Nephron progenitor cell (in vitro differentiated cells): ENCODE measurements around the gene ROPN1B.
A peak's percentile ranks its signal among the peaks of the same experiment; 100 is the strongest.
"Not testable (repeated sequence)": the region's sequence is repeated elsewhere in the genome, so short reads cannot be mapped to it uniquely, and the experiment has no call there.

Source experiments
- DNase-seq: peaks from one replicate; pipeline ENCODE4 v3.0.0; 2021
- H3K27ac Mint-ChIP-seq: 2 replicates; pipeline ENCODE4 v1.8.0; 2021; ENCODE audit warnings: mild to moderate bottlenecking, moderate library complexity, mixed read lengths
- H3K27me3 Mint-ChIP-seq: 2 replicates; pipeline ENCODE4 v1.8.0; 2021; ENCODE audit warnings: mild to moderate bottlenecking, low read depth, mixed read lengths; ENCODE audit not compliant: poor library complexity
- H3K36me3 Mint-ChIP-seq: 2 replicates; pipeline ENCODE4 v1.8.0; 2021; ENCODE audit warnings: low read depth, mixed read lengths
- H3K4me1 Mint-ChIP-seq: 2 replicates; pipeline ENCODE4 v1.8.0; 2021; ENCODE audit warnings: mixed read lengths
- H3K4me3 Mint-ChIP-seq: 2 replicates; pipeline ENCODE4 v1.8.0; 2021; ENCODE audit warnings: mild to moderate bottlenecking, moderate library complexity, mixed read lengths
- H3K9me3 Mint-ChIP-seq: 2 replicates; pipeline ENCODE4 v1.8.0; 2021; ENCODE audit warnings: mild to moderate bottlenecking, moderate library complexity, mixed read lengths
- CTCF ChIP-seq: fragments of 200-600 bp; sonication (generic); IDR thresholded peaks from 2 replicates; pipeline ENCODE4 v1.5.0; 2021; ENCODE audit warnings: antibody characterized with exemption

The ROPN1B gene

GRCh38 chr3:125935252-125935874, 33.6 kb upstream of the ROPN1B start:
- DNase-seq, H3K4me3 Mint-ChIP-seq, H3K27me3 Mint-ChIP-seq, H3K27ac Mint-ChIP-seq: not testable (repeated sequence)
- Mint-ChIP-seq H3K36me3 (peaks cover 10% of the 10 kb centered on the region), H3K9me3 (peaks cover 29% of the 10 kb centered on the region), H3K4me1 (peaks cover 33% of the 10 kb centered on the region)

DNA sequence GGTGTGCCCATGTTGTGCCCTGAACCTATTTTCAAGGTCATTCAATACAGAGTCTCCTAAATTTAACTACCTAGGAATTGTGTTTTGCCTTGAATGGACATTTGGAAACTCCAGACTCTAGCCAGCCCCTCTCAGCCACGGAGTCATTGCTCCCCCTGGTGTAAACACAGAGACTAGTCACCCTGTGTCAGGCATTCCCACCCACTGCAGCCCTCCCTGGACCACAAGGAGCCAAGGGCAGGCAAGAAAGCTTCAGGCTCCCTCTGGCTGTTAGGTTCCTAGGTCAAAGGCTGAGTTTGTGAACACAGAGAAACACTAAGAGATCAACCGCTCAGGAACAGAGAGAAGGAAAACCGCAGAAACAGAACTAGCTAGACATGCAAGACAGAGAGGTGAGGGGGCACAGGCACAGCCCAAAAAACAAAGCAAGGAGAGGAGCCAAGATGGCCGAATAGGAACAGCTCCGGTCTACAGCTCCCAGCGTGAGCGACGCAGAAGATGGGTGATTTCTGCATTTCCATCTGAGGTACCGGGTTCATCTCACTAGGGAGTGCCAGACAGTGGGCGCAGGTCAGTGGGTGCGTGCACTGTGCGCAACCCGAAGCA, 32.7 kb upstream of the ROPN1B start:
- DNase-seq, H3K27me3 Mint-ChIP-seq, H3K27ac Mint-ChIP-seq: not testable (repeated sequence)
- Mint-ChIP-seq H3K4me1 (peaks cover 28% of the 10 kb centered on the region), H3K36me3 (peaks cover 10% of the 10 kb centered on the region), H3K4me3 (peak overlapping the region; percentile 23), H3K9me3 (peaks cover 32% of the 10 kb centered on the region)

- Mint-ChIP-seq H3K4me1 (peaks cover 23% of the 10 kb centered on the region), H3K36me3 (peaks cover 10% of the 10 kb centered on the region), H3K9me3 (peaks cover 32% of the 10 kb centered on the region)
- not testable (repeated sequence) for H3K4me3 Mint-ChIP-seq, H3K27me3 Mint-ChIP-seq, DNase-seq, H3K27ac Mint-ChIP-seq
These were observed 32.1 kb upstream of the ROPN1B start for GRCh38 chr3:125936891-125937290.

- not testable (repeated sequence) for H3K36me3 Mint-ChIP-seq, H3K4me1 Mint-ChIP-seq, H3K9me3 Mint-ChIP-seq, H3K4me3 Mint-ChIP-seq, DNase-seq, H3K27ac Mint-ChIP-seq
- peaks cover 49% of the 10 kb centered on the region for H3K27me3 Mint-ChIP-seq
These were observed 21.2 kb upstream of the ROPN1B start for GRCh38 chr3:125947806-125948205.

DNA sequence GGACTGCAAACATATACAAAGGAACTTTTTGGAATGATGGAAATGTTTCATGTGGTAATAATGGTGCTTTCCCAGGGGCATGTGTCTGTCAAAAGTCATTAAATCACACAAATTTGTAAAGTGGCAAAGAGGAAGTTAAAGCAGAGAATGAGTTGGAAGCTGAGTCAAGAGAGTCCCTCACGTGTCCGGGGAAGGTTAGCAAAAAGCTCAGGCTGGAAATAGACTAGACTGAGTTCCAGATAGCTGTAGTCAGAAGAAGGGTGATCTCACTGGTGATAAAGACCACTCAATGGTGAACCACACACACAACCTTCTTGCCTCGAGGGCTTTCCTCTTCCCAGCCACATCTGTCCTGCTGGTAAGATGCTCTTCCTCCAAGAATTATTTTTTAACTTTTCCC, 20.1 kb upstream of the ROPN1B start:
- peaks cover 55% of the 10 kb centered on the region for H3K27me3 Mint-ChIP-seq
- not testable (repeated sequence) for H3K36me3 Mint-ChIP-seq, H3K4me1 Mint-ChIP-seq, H3K9me3 Mint-ChIP-seq, DNase-seq, H3K4me3 Mint-ChIP-seq, H3K27ac Mint-ChIP-seq

DNA sequence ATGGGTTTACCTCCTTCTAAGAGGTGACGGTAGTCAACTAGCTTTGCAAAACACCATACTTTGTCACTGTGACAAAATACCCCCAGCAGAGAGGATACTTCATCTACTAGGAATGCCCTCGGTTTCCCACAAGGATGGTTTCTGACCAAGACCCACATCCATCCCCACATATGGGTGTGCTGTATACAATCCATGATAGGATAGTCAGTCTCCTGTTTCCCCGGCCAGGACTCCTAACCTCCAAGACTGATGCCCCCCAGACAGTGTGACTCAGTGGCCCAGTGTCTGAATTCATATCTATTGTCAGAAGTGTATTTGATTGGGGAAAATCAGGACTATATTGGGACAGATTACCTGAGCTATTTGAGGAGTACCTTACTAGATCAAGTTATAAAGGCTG, 17.8 kb upstream of the ROPN1B start:
- H3K27ac Mint-ChIP-seq, DNase-seq, H3K4me3 Mint-ChIP-seq, H3K9me3 Mint-ChIP-seq, H3K4me1 Mint-ChIP-seq, H3K36me3 Mint-ChIP-seq: not testable (repeated sequence)
- peaks cover 62% of the 10 kb centered on the region for H3K27me3 Mint-ChIP-seq

DNA sequence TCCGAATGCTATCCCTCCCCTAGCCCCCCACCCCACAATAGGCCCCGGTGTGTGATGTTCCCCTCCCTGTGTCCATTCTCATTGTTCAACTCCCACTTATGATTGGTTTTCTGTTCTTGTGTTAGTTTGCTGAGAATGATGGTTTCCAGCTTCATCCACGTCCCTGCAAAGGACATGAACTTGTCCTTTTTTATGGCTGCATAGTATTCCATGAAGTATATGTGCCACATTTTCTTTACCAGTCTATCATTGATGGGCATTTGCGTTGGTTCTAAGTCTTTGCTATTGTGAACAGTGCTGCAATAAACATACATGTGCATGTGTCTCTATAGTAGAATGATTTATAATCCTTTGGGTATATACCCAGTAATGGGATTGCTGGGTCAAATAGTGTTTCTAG, 12.0 kb upstream of the ROPN1B start:
- H3K4me1 Mint-ChIP-seq: not testable (repeated sequence)
- H3K9me3 Mint-ChIP-seq: peaks cover 14% of the 10 kb centered on the region

DNA sequence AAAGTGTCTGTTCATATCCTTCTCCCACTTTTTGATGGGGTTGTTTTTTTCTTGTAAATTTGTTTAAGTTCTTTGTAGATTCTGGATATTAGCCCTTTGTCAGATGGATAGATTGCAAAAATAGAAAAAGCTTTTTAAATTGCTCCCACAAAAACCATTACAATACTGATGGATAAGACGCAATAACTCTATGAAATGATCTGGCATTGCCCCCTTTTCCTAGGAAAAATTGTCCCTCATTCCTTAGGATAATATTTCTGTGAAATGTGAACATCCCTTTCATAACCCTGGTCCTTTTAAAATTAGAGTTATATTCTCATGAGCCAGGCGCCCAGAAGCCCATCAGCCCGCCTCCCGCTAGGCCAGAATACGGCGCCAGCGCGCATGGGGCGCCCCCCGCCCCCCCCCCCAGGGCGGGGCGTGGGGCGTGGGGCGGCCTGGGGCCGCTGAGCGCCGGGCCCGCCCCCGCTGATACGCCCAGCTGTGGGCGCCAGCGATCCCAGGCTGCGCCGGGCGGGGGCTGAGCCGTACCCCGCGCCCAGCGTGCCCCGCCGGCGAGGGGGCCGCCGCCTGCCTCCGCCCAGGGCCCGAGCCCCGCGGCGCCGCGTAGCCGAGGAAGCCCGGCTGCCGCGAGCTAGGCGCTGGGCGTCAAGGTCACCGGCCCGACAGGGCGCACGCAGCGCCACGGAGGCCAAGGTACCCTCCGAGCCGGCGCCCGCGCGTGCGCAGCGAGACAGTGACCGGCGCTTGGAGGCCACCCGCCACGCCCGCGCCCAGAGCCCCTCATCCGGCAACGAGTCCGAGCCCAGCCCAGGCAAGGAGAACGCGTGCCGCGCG, 11.1 kb upstream of the ROPN1B start:
- H3K36me3 Mint-ChIP-seq: no peaks in the 10 kb centered on the region
- no peak for TF ChIP-seq CTCF
- H3K9me3 Mint-ChIP-seq: peaks cover 14% of the 10 kb centered on the region
- H3K27ac Mint-ChIP-seq: no peak overlapping the region
- peak; percentile 55 for DNase-seq
- no peaks in the 10 kb centered on the region for H3K4me1 Mint-ChIP-seq
- H3K27me3 Mint-ChIP-seq: peaks cover 55% of the 10 kb centered on the region
- peak overlapping the region; percentile 45 for H3K4me3 Mint-ChIP-seq

More for the DNA sequence above, 12.0 kb upstream of the ROPN1B start:
- H3K27me3 Mint-ChIP-seq: peaks cover 63% of the 10 kb centered on the region
- not testable (repeated sequence) for H3K27ac Mint-ChIP-seq, DNase-seq, H3K4me3 Mint-ChIP-seq, H3K36me3 Mint-ChIP-seq

DNA sequence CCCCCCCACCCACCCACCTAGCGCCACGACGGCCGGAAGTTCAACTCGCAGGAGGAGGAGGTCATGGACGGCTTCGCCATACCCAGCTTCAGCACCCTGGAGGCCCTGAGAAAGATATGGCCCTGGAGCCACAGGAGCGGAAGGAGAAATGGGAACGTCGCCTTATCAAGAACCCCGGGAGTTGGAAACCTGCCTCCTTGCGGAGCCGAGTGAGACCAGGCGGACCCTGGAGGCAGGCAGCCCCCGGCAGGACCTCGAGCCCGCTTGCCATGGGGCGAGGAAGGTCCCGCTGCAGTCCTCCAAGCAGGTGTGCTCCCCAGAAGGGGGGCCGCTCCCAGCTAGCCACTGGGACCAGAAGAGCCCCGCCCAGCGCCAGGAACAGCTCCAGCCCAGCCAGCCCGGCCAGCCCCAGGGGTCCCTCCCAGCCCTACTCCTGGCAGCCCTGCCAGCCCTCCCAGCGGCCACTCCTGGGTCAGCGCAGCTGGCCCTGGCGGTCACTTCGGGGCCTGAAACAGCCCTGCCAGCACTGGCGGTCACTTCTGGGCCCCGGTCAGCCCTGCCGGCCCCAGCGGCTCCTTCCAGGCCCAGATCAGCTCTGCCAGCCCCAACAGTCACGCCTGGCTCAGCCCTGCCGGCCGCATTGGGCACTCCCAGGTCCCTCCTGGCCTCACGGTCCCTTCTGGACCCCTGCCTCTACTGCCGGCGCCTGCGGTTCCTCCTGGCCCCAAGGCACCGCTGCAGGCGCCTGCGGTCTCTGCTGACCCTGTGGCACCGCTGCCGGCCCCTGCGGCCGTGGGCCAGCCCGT, 10.3 kb upstream of the ROPN1B start:
- H3K4me1 Mint-ChIP-seq: no peaks in the 10 kb centered on the region
- peaks cover 48% of the 10 kb centered on the region for H3K27me3 Mint-ChIP-seq
- DNase-seq: no peak
- peaks cover 14% of the 10 kb centered on the region for H3K9me3 Mint-ChIP-seq
- TF ChIP-seq CTCF: no peak
- no peaks in the 10 kb centered on the region for H3K36me3 Mint-ChIP-seq
- no peak overlapping the region for H3K4me3 Mint-ChIP-seq
- no peak overlapping the region for H3K27ac Mint-ChIP-seq
